ENCODE data around the gene SVIP.

GRCh38 chr11:22786475-22786874, 43.1 kb downstream of the SVIP start:
- TF ChIP-seq CTCF (conservative IDR thresholded peaks at IDR 0.05) (no peak), EZH2 (IDR thresholded peaks at IDR 0.05; ENCODE audit: low read depth) (no peak)

All from PC-9 (cell line).